Cardiac septum (tissue), 1 donor: Measurements from ENCODE around the gene KIAA0825. TPM values are rescaled to one million over a fixed set of nuclear protein-coding genes. Genes with fewer than 3 reads are reported as not detected.

Experiments used
- DNase-seq: peaks from one replicate; pipeline ENCODE4 v3.0.0-alpha.2; 2020; ENCODE audit warnings: low spot score
- intact Hi-C: fragments of 100-400 bp; cut with DNase I; formaldehyde crosslinking; loops from one replicate; pipeline ENCODE4 v1.14.0; 2022
- total RNA-seq: library from RNA; stranded (reverse); fragmentation: NEBNext Ultra II Directional; extraction: Animal tissue kit (Norgen Biotek cat#: 25700); gene quantifications from one replicate; pipeline ENCODE4 v1.2.1, GENCODE V29; 2021
- donor health status: DM: no; HTN: no; CAD: no.

Gene KIAA0825
- total RNA-seq, 1 donor from 2014 or later, result 2.2 TPM

- DNase-seq, result no peak
- intact Hi-C loops, result no loop called here
Measured at GRCh38 chr5:94347130-94347529, 271.3 kb downstream of the KIAA0825 start.

DNA sequence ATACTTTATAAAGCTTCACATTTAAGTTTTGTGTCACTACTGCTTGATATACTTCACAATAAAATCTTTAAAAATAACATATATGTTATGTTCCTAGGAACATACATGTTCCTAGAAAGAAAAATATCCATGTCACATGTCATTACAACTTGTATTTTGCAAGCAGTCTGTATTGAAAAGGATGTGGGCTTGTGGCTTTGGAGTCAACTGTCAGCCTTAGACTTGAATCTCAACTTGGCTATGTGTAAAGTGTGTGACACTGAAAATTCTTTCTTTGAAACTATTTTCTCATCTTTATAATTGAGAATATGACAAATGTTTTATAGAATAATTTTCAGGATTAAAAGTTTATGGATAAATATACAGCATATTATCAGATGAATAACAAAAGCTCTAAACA lies 273.1 kb downstream of the KIAA0825 start:
- DNase-seq, result no peak
- intact Hi-C loops, result no loop called here

DNA sequence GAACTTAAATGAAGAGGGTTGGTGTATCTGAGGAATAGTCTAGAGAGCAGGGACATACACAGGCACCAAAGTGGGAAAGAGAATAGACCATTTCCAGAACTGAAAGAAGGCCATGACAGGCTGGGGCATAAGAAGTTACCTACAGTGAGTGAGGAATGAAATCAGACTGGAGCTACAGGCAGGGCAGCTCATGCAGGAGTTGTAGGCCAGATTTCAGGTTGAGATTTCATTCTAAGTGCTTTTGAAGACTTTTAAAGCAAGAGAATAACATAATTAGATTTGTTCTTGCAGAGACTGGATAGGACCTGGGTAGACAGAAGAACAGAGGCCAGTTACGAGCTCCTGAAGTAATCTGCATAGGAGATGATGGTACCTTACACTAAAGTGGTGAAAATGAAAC lies 280.8 kb downstream of the KIAA0825 start:
- no peak for DNase-seq
- intact Hi-C loops, result no loop called here

DNA sequence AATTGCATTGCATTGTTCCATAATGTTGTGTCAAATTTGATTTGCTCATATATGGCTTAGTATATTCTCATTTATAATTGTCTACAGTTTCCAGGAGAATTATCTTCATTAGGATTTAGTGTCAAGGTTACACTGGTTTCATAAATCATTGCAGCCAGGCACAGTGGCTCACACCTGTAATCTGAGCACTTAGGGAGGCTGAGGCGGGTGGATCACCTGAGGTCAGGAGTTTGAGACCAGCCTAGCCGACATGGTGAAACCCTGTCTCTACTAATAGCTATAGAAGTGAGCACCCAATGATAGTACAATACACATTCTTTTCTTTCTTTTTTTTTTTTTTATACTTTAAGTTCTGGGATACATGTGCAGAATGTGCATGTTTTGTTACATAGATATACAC lies 282.5 kb downstream of the KIAA0825 start:
- no peak for DNase-seq
- intact Hi-C loops, result no loop called here

DNA sequence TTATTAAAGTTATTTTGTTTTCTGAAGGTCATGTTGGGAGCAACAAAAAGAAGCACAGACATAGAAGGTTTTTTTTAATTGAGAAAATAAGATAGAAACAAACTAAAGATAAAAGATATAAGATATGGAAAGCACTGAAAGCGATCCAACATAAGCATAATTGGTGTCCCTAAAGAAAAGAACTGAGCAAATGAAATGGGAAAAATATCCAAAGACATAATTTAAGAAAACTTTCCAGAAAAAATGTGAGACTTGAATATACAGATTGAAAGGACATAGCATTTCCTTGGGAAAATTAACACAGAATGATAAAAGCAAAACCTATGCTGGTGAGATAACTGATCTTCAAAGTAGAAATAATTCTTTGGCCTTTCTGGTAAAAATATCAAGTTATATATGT lies 289.3 kb downstream of the KIAA0825 start:
- intact Hi-C loops, result no loop called here

GRCh38 chr5:94326586-94326985 lies 291.8 kb downstream of the KIAA0825 start:
- intact Hi-C loops, result no loop called here
- no peak for DNase-seq

More for the DNA sequence above, 289.3 kb downstream of the KIAA0825 start:
- DNase-seq, result no peak

- intact Hi-C loops, result no loop called here
- no peak for DNase-seq
Measured at GRCh38 chr5:94316916-94317838, 301.2 kb downstream of the KIAA0825 start.

DNA sequence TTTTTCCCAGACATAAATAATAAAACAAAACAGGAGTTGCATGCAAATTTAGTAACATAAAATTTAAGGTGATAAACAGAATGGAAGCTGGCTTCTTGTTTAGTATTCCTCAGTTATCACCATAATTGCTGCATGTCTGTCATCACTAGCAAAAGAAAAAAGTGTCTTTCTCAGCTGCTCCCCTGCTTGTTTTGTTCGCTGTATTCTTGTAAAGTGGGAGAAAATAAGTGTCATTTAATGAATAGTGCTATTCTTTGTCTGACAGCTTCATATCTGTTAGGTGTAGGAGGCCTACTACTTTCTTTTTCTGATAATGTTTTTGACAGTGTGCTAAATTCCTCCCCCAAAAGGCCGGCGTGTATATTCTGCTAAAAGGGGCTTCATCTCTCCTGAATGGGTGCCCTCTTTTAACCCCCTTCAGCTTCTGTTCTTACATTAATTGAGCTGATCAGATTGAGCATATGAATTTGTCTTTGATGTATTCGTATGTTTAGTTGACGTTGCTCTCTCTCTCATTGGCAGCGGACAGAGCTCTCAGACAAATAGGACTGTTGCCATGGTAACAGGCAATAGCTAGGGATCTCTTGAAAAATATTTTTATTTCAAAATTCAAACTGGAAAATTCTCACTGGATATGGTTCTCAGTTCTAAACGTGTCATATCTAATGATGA lies 303.8 kb downstream of the KIAA0825 start:
- intact Hi-C loops, result no loop called here

GRCh38 chr5:94313696-94314095 lies 304.7 kb downstream of the KIAA0825 start:
- no peak for DNase-seq
- intact Hi-C loops, result no loop called here

More for the DNA sequence above, 303.8 kb downstream of the KIAA0825 start:
- DNase-seq, result no peak

GRCh38 chr5:94313188-94313587 lies 305.2 kb downstream of the KIAA0825 start:
- DNase-seq, result no peak
- intact Hi-C loops, result no loop called here

DNA sequence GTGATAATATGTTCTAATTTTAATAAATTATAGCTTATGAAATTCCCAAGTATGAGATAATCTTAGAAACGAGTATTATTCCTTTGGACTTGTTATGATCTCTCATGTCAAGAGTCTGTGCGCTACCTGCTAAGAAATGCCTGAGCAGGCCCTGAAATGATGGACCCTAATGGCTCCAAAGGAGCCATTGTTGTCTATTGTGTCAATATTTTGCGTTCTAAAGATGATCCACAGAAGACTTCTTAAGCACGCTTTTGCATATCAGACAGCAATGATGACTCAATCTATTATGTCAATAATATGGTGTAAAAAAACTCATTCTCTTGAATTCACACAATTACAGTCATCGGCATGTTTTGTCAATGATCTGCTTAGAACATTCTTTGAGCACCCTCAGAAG lies 306.1 kb downstream of the KIAA0825 start:
- intact Hi-C loops, result no loop called here
- no peak for DNase-seq

DNA sequence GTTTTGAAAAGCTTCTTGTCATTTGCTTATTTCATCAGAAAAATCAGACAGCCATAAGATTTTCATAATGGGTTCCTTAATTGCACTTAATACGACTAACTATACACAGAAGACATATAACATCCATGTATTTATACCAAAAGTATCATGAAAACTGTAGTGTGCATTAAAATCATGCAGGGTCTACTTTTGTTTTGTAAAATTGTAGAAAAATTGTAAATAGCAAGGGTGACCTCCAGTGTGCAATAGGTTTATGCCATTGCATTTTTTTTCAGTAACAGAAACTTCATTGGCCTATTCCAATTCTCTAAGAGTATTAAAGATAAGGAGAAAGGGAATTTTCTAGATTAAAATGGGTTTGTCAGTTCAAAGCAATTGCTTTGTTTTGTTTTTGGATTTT lies 307.6 kb downstream of the KIAA0825 start:
- intact Hi-C loops, result no loop called here

DNA sequence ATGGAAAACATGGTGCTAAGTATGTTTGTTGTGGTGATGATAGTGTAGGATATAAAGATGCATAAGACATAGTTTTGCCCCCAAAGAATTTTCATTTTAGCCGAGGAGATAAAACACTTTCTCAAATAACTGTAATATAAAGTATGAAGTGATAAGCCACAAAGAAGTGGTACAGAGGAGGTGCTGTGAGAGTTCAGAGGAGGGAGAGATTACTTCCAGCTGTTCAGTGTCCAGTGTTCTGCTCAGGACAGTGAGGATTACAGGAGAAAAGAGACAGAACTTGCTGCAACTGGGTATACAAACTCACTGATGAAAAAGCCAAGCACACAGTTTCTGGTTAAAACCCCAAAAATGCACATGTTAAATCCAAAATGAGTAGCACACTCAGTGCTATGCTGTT lies 309.3 kb downstream of the KIAA0825 start:
- intact Hi-C loops, result no loop called here
- DNase-seq, result no peak

More for the DNA sequence above, 307.6 kb downstream of the KIAA0825 start:
- DNase-seq, result no peak

DNA sequence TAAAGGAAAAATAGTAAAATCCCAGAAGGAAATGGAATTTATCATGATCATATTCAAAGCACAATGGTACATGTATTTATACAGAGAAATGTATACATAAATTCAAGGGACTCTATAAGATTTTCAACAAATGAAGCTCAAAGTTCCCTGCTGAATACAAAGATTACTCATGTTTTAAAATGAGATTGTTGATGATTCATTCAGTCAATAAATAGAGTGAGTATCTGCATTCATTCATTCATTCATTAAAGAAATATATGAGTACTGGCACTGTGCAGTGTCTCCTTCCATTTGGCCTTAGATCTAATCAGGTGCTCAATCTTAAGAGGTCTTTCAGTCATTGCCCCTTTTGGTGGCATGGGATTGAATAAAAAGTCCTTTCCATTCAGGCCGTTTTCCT lies 310.0 kb downstream of the KIAA0825 start:
- intact Hi-C loops, result no loop called here

DNA sequence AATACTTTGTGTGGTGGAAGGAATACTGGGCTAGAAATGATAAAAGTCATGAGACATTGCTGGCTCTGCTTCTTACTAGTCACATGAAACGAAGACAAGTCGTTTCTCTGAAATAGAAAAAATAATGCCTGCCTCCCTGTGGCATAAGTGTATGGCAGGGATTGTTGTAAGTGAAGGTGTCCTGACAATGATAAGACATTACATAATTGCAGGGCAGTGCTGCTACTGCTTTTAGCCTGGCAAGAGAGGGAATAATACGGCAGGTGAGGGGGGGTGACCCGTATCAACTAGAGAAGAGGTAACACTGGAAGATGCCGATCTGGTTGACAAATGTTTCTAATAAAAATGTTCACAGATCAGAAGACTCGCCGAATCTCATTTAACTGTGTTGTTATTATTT lies 314.3 kb downstream of the KIAA0825 start:
- intact Hi-C loops, result no loop called here
- DNase-seq, result no peak

More for the DNA sequence above, 310.0 kb downstream of the KIAA0825 start:
- no peak for DNase-seq

- no peak for DNase-seq
- intact Hi-C loops, result no loop called here
Measured at GRCh38 chr5:94288937-94289336, 329.5 kb downstream of the KIAA0825 start.

- no peak for DNase-seq
- intact Hi-C loops, result no loop called here
Measured at GRCh38 chr5:94285984-94286383, 332.4 kb downstream of the KIAA0825 start.

DNA sequence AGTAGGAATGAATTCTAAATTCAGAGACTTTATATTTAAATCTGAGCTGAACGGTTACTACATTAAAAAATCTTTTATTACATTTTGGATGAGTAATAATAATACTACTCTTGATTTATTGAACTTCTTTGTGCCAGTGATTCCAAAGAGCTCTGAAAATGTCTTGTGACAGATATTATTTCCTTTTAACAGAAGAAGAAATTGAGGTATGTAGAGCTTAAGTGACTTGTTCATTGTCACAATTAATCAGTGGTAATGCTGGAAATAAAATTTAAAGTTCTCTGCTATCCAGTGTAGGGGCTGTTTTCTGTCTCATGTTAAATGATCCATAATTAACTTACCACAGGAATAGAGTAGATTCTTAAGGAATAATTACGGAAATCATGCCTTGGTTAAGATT lies 335.3 kb downstream of the KIAA0825 start:
- DNase-seq, result no peak
- intact Hi-C loops, result no loop called here

GRCh38 chr5:94281236-94281801 lies 337.1 kb downstream of the KIAA0825 start:
- DNase-seq, result no peak
- intact Hi-C loops, result no loop called here

DNA sequence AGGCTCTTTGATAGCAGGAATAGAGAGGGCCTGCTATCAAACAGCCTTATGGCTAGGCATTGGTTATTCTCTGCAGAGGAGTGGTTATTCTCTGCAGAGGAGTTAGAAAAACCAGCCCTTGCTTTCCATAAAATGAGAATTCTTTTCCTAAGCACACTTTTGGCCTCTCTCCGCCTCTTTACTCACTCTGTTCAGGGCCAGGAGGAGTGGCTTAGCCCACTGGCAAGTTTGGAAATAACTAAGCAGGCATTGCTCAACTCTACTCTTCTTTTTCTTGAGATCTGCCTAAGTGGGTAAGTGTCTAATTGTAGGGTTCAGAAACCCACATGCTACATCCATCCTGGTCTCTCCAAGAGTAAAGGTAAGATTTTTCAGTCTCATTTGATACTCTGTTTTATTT lies 341.7 kb downstream of the KIAA0825 start:
- intact Hi-C loops, result no loop called here
- no peak for DNase-seq

GRCh38 chr5:94276048-94276447 lies 342.4 kb downstream of the KIAA0825 start:
- DNase-seq, result no peak
- intact Hi-C loops, result no loop called here
